ENCODE measurements around the gene TMEM74B.
A peak's percentile ranks its signal among the peaks of the same experiment; 100 is the strongest.
"Not testable (repeated sequence)": the region's sequence is repeated elsewhere in the genome, so short reads cannot be mapped to it uniquely, and the experiment has no call there.

TMEM74B gene

DNA sequence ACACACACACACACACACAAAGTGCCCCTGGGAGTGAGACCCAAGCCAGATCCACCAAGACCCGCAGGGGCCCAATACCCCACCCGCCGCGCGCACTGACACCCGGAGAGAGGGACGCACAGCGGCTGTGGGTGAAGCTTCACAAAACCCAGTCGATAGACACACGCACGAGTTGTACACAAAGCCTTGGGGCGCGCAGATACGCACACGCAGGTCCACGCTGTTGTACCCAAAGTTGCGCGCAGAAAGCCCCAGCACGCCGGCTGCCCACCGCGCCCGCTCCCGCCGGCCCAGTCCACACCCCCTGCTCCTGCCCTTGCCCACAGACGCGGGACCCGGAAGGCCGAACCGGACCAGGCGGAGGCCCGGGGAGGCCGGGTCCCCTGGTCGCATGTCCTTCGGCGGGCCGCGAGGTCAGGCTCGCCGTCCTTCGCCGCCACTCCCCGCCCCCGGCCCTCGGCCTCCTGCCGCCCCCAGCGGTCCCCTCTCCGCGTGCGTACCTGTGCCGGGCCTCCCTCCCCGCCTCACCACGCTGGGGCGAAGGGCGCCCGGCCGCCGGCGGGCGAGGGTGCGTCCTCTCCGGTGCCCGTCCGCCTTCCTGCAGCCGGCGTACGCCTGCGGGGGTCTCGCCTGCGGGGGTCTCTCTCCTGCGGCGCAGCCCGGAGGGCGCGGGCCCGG lies at the start of gene TMEM74B:
TSS of gene TMEM74B (minus strand) at position 344 of the 678 bp plus-strand sequence. CDS start 1,180 bp downstream, outside the sequence.
- no peak within 1 kb of the TSS for H3K27ac ChIP-seq (ENCODE audit: low read length)
- no peak for DNase-seq (ENCODE audit: low read depth, low spot score)
- peaks cover 11% of the 10 kb centered on the region for H3K27me3 ChIP-seq (ENCODE audit: control insufficient read depth, insufficient read depth, low read length)
- H3K4me1 ChIP-seq (ENCODE audit: control insufficient read depth, insufficient read depth, low read length) = peaks cover 5% of the 10 kb centered on the region
- no CpG with 5 or more reads among the region's 76 CpGs for WGBS (ENCODE audit: insufficient coverage, insufficient read length)
- peak within 1 kb of the TSS; percentile 65 for H3K4me3 ChIP-seq (ENCODE audit: low read length)
- H3K9me3 ChIP-seq (ENCODE audit: control insufficient read depth, insufficient read depth, low read length) = no peaks in the 10 kb centered on the region
- H3K36me3 ChIP-seq (ENCODE audit: control insufficient read depth, insufficient read depth, low read length) = no peaks in the 10 kb centered on the region

DNA sequence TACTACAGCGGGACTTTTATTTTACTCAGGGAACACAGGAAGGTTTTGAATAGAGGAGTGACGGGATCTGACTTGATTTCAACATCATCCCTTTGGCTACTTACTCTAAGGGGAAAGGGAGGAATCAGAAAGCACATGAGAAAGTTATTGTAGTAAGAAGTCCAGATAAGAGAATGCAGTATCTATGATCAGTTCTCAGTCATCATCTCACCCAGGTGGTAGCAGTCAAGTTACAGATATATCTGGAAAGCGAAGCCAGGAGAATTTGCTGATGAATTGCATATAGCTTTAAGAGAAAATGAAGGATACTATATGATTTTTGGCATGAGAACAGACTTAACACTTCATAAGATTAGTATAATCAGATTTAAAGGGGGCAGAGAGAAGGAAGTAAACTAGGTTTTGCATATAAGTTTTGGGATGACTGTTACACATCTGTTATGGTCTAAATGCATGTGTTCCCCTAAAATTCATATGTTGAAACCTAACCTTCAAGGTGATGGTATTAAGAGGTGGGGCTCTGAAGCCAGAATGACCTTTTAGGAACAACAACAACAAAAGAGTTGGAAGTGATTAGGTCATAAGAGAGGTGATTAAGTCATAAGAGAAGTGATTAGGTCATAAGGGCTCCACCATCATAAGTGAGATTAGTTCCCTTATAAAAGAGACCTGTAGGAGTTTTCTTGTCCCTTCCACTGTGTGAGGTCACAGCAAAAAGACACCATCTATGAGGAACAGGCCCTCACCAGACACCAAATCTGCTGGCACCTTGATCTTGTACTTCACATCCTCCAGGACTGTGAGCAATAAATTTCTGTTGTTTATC lies 47.7 kb upstream of the TMEM74B start:
- Histone ChIP-seq H3K27ac (ENCODE audit: low read length) (no peak overlapping the region), H3K4me3 (ENCODE audit: low read length) (no peak overlapping the region), H3K9me3 (ENCODE audit: control insufficient read depth, insufficient read depth, low read length) (no peaks in the 10 kb centered on the region), H3K27me3 (ENCODE audit: control insufficient read depth, insufficient read depth, low read length) (no peaks in the 10 kb centered on the region), H3K36me3 (ENCODE audit: control insufficient read depth, insufficient read depth, low read length) (no peaks in the 10 kb centered on the region), H3K4me1 (ENCODE audit: control insufficient read depth, insufficient read depth, low read length) (no peaks in the 10 kb centered on the region)
- no peak for DNase-seq (ENCODE audit: low read depth, low spot score)
- WGBS (ENCODE audit: insufficient coverage, insufficient read length) = no CpG with 5 or more reads among the region's 3 CpGs

DNA sequence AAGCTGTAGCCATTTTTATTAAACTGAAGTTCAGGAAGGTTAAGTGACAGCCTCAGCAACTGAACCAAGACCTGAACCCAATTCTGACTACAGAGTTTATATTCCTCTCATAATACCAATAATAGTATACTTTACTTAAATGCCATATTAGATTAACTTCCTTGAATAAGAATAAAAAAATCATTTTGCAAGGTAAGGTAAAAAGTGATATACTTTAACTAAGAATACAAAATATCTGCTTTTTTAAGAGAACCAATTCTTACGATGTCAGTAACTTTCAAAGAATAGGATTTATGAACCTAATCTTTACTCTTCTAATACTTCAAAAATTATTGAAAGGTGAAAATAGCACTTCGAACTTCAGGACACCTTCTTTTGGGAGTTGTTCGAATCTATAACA lies 44.8 kb upstream of the TMEM74B start:
- Histone ChIP-seq H3K27me3 (ENCODE audit: control insufficient read depth, insufficient read depth, low read length) (no peaks in the 10 kb centered on the region; the same call in 1 of the 2 replicates), H3K27ac (ENCODE audit: low read length) (no peak overlapping the region)
- WGBS (ENCODE audit: insufficient coverage, insufficient read length) = no CpG with 5 or more reads among the region's 3 CpGs

DNA sequence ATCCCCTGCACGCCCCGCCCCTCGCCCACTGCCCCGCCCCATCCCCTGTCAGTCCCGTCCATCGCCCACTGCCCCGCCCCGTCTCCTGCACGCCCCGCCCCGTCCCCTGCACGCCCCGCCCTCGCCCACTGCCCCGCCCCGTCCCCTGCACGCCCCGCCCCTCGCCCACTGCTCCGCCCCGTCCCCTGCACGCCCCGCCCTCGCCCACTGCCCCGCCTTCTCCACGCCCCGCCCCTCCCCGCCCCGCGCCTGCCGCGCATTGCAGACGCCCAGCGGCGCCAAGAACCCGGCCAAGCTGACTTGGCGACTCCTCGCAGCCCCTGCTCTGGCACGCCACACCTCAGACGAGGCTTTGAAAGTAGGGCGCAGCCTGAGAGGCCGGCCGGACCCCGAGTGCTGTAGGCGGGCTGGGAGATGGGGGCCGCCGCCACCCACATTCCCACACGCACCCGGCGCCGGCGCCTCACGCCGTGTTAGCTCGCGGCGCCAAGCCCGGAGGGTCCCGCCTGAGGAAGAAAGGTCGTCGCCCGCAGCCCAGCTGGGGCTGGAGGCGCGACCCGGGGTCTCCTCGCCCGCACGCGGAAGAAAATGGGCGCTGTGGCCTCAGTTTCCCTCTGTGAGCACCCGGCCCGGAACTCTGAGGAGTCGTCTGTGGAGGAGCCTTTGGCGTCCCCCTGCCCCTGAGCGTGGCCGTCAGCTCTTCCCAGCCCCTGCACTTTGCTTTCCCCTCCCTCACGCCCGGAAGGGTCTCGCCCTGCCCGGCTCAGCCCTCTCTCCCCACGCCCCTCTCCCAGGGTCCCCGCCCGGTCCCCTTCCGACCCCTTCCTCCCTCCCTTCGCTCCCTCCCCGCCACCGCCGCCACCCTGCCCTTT lies 41.2 kb upstream of the TMEM74B start, which contains the start of gene RAD21L1:
TSS of gene RAD21L1 (plus strand) at position 262 of the 872 bp plus-strand sequence. CDS start 2,410 bp downstream, outside the sequence.
- Histone ChIP-seq H3K36me3 (ENCODE audit: control insufficient read depth, insufficient read depth, low read length) (no peaks in the 10 kb centered on the region), H3K27me3 (ENCODE audit: control insufficient read depth, insufficient read depth, low read length) (no peaks in the 10 kb centered on the region; the same call in 1 of the 2 replicates), H3K27ac (ENCODE audit: low read length) (no peak within 1 kb of the TSS), H3K4me1 (ENCODE audit: control insufficient read depth, insufficient read depth, low read length) (no peaks in the 10 kb centered on the region), H3K4me3 (ENCODE audit: low read length) (peak within 1 kb of the TSS; percentile 61), H3K9me3 (ENCODE audit: control insufficient read depth, insufficient read depth, low read length) (no peaks in the 10 kb centered on the region)
- no CpG with 5 or more reads among the region's 88 CpGs for WGBS (ENCODE audit: insufficient coverage, insufficient read length)
- DNase-seq (ENCODE audit: low read depth, low spot score) = no peak

More for the DNA sequence above, 44.8 kb upstream of the TMEM74B start:
- H3K4me1 ChIP-seq (ENCODE audit: control insufficient read depth, insufficient read depth, low read length) = no peaks in the 10 kb centered on the region
- no peaks in the 10 kb centered on the region for H3K9me3 ChIP-seq (ENCODE audit: control insufficient read depth, insufficient read depth, low read length)
- H3K4me3 ChIP-seq (ENCODE audit: low read length) = no peak overlapping the region
- no peak for DNase-seq (ENCODE audit: low read depth, low spot score)
- H3K36me3 ChIP-seq (ENCODE audit: control insufficient read depth, insufficient read depth, low read length) = no peaks in the 10 kb centered on the region

DNA sequence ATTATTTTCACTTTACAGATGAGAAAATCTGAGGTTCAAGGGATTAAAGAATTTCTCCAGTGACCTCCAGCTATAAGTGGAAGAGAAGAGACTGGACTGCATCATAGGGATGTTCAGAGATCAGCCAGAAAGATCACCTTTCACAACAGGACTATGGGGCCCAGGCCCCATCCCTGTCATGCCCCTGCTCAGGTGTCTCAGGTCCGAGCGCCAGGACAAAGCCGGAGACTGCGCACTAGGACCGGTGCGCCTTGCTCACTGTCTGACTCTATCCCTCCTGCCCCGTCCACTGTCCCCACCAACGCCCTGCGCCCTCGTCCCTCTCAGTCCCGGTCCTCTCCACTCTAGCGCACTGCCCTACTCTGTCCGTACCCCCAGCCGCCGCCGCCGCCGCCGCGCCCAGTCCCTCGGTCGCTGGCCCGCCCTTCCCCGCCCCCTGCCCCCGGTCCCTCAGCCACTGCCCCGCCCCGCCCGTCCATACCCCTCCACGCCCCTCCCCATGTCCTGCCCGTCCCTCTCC lies 40.5 kb upstream of the TMEM74B start:
- no CpG with 5 or more reads among the region's 30 CpGs for WGBS (ENCODE audit: insufficient coverage, insufficient read length)
- Histone ChIP-seq H3K36me3 (ENCODE audit: control insufficient read depth, insufficient read depth, low read length) (no peaks in the 10 kb centered on the region), H3K4me1 (ENCODE audit: control insufficient read depth, insufficient read depth, low read length) (no peaks in the 10 kb centered on the region), H3K4me3 (ENCODE audit: low read length) (peak overlapping the region; percentile 38; the same call in 1 of the 2 replicates), H3K9me3 (ENCODE audit: control insufficient read depth, insufficient read depth, low read length) (no peaks in the 10 kb centered on the region), H3K27ac (ENCODE audit: low read length) (no peak overlapping the region), H3K27me3 (ENCODE audit: control insufficient read depth, insufficient read depth, low read length) (no peaks in the 10 kb centered on the region; the same call in 1 of the 2 replicates)
- no peak for DNase-seq (ENCODE audit: low read depth, low spot score)

DNA sequence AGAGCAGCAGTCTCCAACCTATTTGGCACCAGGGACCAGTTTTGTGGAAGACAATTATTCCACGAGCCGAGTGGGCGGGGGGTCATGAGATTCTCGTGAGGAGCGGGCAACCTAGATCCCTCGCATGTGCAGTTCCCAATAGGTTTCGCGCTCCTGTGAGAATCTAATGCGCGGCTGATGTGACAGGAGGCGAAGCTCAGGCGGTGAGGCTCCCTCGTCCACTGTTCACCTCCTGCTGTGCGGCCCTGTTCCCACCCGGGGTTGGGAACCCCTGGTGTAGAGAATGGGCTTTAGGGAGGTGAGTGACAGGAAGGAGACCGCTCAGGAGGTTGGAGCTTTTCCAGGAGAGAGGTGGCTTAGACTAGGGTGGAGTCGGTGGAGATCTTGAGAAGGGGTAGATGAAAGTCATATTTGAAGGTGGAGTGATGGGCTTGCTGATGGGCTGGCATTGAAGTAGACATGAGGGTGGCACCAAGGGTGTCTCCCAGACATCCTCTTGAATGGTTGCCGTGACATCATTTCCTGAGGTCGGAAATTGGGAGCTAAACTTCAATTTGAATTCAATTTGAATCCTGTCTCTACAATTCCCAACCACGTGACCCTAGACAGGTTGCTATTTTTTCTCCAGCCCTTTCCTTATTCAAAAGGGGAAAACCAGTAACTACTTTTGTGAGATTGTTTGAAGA lies 39.6 kb upstream of the TMEM74B start:
- no peak overlapping the region for H3K4me3 ChIP-seq (ENCODE audit: low read length)
- H3K4me1 ChIP-seq (ENCODE audit: control insufficient read depth, insufficient read depth, low read length) = no peaks in the 10 kb centered on the region
- H3K36me3 ChIP-seq (ENCODE audit: control insufficient read depth, insufficient read depth, low read length) = no peaks in the 10 kb centered on the region
- H3K9me3 ChIP-seq (ENCODE audit: control insufficient read depth, insufficient read depth, low read length) = no peaks in the 10 kb centered on the region
- no peaks in the 10 kb centered on the region; the same call in 1 of the 2 replicates for H3K27me3 ChIP-seq (ENCODE audit: control insufficient read depth, insufficient read depth, low read length)
- H3K27ac ChIP-seq (ENCODE audit: low read length) = no peak overlapping the region
- no peak for DNase-seq (ENCODE audit: low read depth, low spot score)
- WGBS (ENCODE audit: insufficient coverage, insufficient read length) = no CpG with 5 or more reads among the region's 20 CpGs

DNA sequence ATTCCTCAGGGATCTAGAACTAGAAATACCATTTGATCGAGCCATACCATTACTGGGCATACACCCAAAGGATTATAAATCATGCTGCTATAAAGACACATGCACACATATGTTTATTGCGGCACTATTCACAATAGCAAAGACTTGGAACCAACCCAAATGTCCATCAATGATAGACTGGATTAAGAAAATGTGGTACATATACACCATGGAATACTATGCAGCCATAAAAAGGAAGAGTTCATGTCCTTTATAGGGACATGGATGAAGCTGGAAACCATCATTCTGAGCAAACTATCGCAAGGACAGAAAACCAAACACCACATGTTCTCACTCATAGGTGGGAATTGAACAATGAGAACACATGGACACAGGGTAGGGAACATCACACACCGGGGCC lies 38.0 kb upstream of the TMEM74B start:
- WGBS (ENCODE audit: insufficient coverage, insufficient read length) = no CpG with 5 or more reads among the region's 4 CpGs
- not testable (repeated sequence) for H3K4me3 ChIP-seq (ENCODE audit: low read length); H3K27me3 ChIP-seq (ENCODE audit: control insufficient read depth, insufficient read depth, low read length); DNase-seq (ENCODE audit: low read depth, low spot score); H3K9me3 ChIP-seq (ENCODE audit: control insufficient read depth, insufficient read depth, low read length); H3K4me1 ChIP-seq (ENCODE audit: control insufficient read depth, insufficient read depth, low read length); H3K27ac ChIP-seq (ENCODE audit: low read length); H3K36me3 ChIP-seq (ENCODE audit: control insufficient read depth, insufficient read depth, low read length)

DNA sequence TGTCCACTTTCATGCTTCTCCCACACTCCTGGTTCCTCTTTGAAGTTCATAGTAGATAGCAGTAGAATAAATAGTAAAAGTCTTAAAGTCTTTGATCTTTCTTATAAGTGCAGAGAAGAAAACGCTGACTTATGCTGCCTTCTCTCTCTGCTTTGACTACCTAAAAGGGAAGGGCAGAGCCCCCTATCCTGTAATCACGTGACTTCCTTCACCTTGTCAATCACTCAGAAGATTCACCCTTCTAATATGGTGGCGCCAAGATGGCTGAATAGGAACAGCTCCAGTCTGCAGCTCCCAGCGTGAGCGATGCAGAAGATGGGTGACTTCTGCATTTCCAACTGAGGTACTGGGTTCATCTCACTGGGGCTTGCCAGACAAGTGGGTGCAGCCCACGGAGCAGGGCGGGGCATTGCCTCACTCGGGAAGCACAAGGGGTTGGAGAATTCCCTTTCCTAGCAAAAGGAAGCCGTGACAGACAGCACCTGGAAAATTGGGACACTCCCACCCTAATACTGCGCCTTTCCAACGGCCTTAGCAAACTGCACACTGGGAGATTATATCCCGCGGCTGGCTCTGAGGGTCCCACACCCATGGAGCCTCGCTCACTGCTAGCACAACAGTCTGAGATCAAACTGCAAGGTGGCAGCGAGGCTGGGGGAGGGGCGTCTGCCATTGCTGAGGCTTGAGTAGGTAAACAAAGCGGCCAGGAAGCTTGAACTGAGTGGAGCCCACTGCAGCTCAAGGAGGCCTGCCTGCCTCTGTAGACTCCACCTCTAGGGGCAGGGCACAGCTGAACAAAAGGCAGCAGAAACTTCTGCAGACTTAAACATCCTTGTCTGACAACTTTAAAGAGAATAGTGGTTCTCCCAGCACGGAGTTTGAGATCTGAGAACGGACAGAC lies 32.0 kb upstream of the TMEM74B start:
- DNase-seq (ENCODE audit: low read depth, low spot score); H3K9me3 ChIP-seq (ENCODE audit: control insufficient read depth, insufficient read depth, low read length); H3K27me3 ChIP-seq (ENCODE audit: control insufficient read depth, insufficient read depth, low read length); H3K36me3 ChIP-seq (ENCODE audit: control insufficient read depth, insufficient read depth, low read length); H3K4me3 ChIP-seq (ENCODE audit: low read length); H3K27ac ChIP-seq (ENCODE audit: low read length); H3K4me1 ChIP-seq (ENCODE audit: control insufficient read depth, insufficient read depth, low read length): not testable (repeated sequence)
- WGBS (ENCODE audit: insufficient coverage, insufficient read length) = no CpG with 5 or more reads among the region's 19 CpGs
